HepG2 (cell line): ENCODE results near the gene SYN1. TPM values are rescaled to one million over a fixed set of nuclear protein-coding genes. Genes with fewer than 3 reads are reported as not detected.
A peak's percentile ranks its signal among the peaks of the same experiment; 100 is the strongest.

ENCODE experiments used
- ATAC-seq: fragments of 200-7000 bp; cut with Tn5 transposase; 3 replicates; pipeline ENCODE4 v1.9.1; 2020; ENCODE audit warnings: mild to moderate bottlenecking, moderate library complexity
- BruUV-seq: library from RNA; stranded (reverse); fragments of 400-500 nt; replicated peaks from 2 replicates; lab custom pipeline; 2021; lab: Mats Ljungman, UMichigan
- CTCF ChIA-PET: fragments of 300-600 bp; formaldehyde crosslinking; extraction: SDS; loops from one replicate; lab custom pipeline; 2021; ENCODE audit warnings: low total read pairs, inconsistent platforms, low intra/inter-chr PET ratio; lab: Yijun Ruan, JAX
- POLR2A ChIA-PET: fragments of 350-600 bp; sonication (Branson Sonifier 250); formaldehyde crosslinking; loops from one replicate; lab custom pipeline; 2020; ENCODE audit warnings: antibody characterized with exemption, inconsistent platforms; lab: Yijun Ruan, JAX
- DNase-seq: peaks from one replicate; pipeline ENCODE4 v3.0.0-alpha.2; 2015; ENCODE audit warnings: low spot score
- FAIRE-seq: peaks from 3 replicates; lab custom pipeline; 2011; peaks lifted over from hg19 to GRCh38; lab: Jason Lieb, UNC
- H2AFZ ChIP-seq: one replicate; pipeline ENCODE4 v1.6.1; 2011; ENCODE audit warnings: low read length, inconsistent platforms
- H3K27ac ChIP-seq: fragments of 300-600 bp; 3 replicates; pipeline ENCODE4 v1.8.0; 2011; ENCODE audit warnings: mixed run types, mild to moderate bottlenecking, mixed read lengths, low read length, inconsistent platforms; ENCODE audit not compliant: insufficient read depth; ENCODE audit errors: extremely low read length
- H3K27me3 ChIP-seq, 2 experiments: fragments of 200-600 bp in 1 of 2; 2 replicates in 1 of 2; 3 replicates in 1 of 2; pipeline versions ENCODE4 v1.6.0 to v1.8.0; 2011; ENCODE audit warnings: low read length in 2 of 2, mild to moderate bottlenecking in 2 of 2, moderate library complexity in 2 of 2, inconsistent platforms in 1 of 2; ENCODE audit not compliant: insufficient read depth in 2 of 2, control insufficient read depth in 1 of 2
- H3K36me3 ChIP-seq, 2 experiments: fragments of 200-600 bp in 1 of 2; replicated peaks in 1 of 2; 2 replicates in 1 of 2; 3 replicates in 1 of 2; pipeline versions ENCODE4 v1.5.1 to v1.8.0; 2011; ENCODE audit warnings: low read length in 2 of 2, inconsistent platforms in 1 of 2; ENCODE audit not compliant: insufficient read depth in 2 of 2, control insufficient read depth in 1 of 2
- H3K4me1 ChIP-seq: 2 replicates; pipeline ENCODE4 v1.5.1; 2012; ENCODE audit warnings: low read length, inconsistent platforms; ENCODE audit not compliant: insufficient read depth
- H3K4me2 ChIP-seq: 2 replicates; pipeline ENCODE4 v1.6.0; 2011; ENCODE audit warnings: low read depth, low read length, inconsistent platforms
- H3K4me3 ChIP-seq, 3 experiments: fragments of 200-600 bp in 1 of 3; sonication (generic), shearing (Covaris generic) in 1 of 3; replicated peaks in 1 of 3; 2 replicates each; pipeline ENCODE4 v1.5.1; 2011 to 2016; ENCODE audit warnings: low read length in 3 of 3, inconsistent platforms in 2 of 3, low read depth in 2 of 3, mild to moderate bottlenecking in 2 of 3, control low read depth in 1 of 3, mixed read lengths in 1 of 3; ENCODE audit not compliant: insufficient read depth in 1 of 3
- H3K79me2 ChIP-seq: one replicate; pipeline ENCODE4 v1.6.1; 2011; ENCODE audit warnings: low read length, inconsistent platforms; ENCODE audit not compliant: insufficient read depth
- H3K9ac ChIP-seq: 2 replicates; pipeline ENCODE4 v1.6.0; 2011; ENCODE audit warnings: mild to moderate bottlenecking, low read depth, low read length, inconsistent platforms; ENCODE audit not compliant: insufficient read depth
- H3K9me3 ChIP-seq: 2 replicates; pipeline ENCODE4 v1.5.1; 2012; ENCODE audit warnings: mild to moderate bottlenecking, low read length
- H4K20me1 ChIP-seq: 2 replicates; pipeline ENCODE4 v1.6.0; 2011; ENCODE audit warnings: inconsistent platforms, mild to moderate bottlenecking, low read length, moderate library complexity; ENCODE audit not compliant: insufficient read depth
- HMGXB4 ChIP-seq, 2 experiments: sonication (generic) in 1 of 2; formaldehyde crosslinking in 1 of 2; IDR thresholded peaks; 2 replicates each; pipeline versions ENCODE4 v1.4.0 to v1.6.1; 2018 to 2020; ENCODE audit warnings: missing genetic modification reagents in 2 of 2, borderline replicate concordance in 1 of 2, low read depth in 1 of 2, mild to moderate bottlenecking in 1 of 2, missing biosample characterization in 1 of 2
- SRF ChIP-seq: IDR thresholded peaks from 2 replicates; pipeline ENCODE4 v1.6.1; 2011; ENCODE audit warnings: mild to moderate bottlenecking, low read depth, low read length, moderate library complexity
- STAT5B ChIP-seq: sonication (generic); formaldehyde crosslinking; IDR thresholded peaks from 2 replicates; pipeline ENCODE4 v1.4.0; 2020; ENCODE audit warnings: missing genetic modification reagents
- ZBTB49 ChIP-seq: sonication (generic); formaldehyde crosslinking; IDR thresholded peaks from 2 replicates; pipeline ENCODE4 v1.4.0; 2020; ENCODE audit warnings: missing genetic modification reagents, borderline replicate concordance
- ZNF281 ChIP-seq: sonication (generic); formaldehyde crosslinking; IDR thresholded peaks from 2 replicates; pipeline ENCODE4 v1.4.0; 2020; ENCODE audit warnings: missing genetic modification reagents, borderline replicate concordance
- ZNF383 ChIP-seq: sonication (generic); formaldehyde crosslinking; IDR thresholded peaks from 2 replicates; pipeline ENCODE4 v1.4.0; 2020; ENCODE audit warnings: missing genetic modification reagents, mild to moderate bottlenecking, borderline replicate concordance
- ZNF556 ChIP-seq: sonication (generic); formaldehyde crosslinking; IDR thresholded peaks from 2 replicates; pipeline ENCODE4 v1.4.0; 2020; ENCODE audit warnings: mild to moderate bottlenecking, missing genetic modification reagents, borderline replicate concordance
- ZNF740 ChIP-seq: sonication (generic); formaldehyde crosslinking; IDR thresholded peaks from 2 replicates; pipeline ENCODE4 v1.4.0; 2020; ENCODE audit warnings: missing genetic modification reagents
- ZNF773 ChIP-seq: sonication (generic); formaldehyde crosslinking; IDR thresholded peaks from 2 replicates; pipeline ENCODE4 v1.4.0; 2020; ENCODE audit warnings: missing genetic modification reagents, borderline replicate concordance
- WGBS: methylation state at CpG from one replicate; pipeline ENCODE4 v1.1.6; 2017; ENCODE audit warnings: low lambda C conversion rate; 5-methylcytosine and 5-hydroxymethylcytosine counted together
- in situ Hi-C: cut with HindIII; loops from 2 replicates; pipeline ENCODE4 v1.10.0; 2017; ENCODE audit warnings: low pct_unique_long_range_greater_than_20kb; ENCODE audit not compliant: extremely low pct_ligation_motif_present
- intact Hi-C: fragments of 100-400 bp; cut with micrococcal nuclease; formaldehyde crosslinking; loops from one replicate; pipeline ENCODE4 v1.10.0; 2022; ENCODE audit not compliant: unreplicated experiment
- polyA plus RNA-seq, 8 experiments: library from polyadenylated mRNA; depleted of rRNA in 3 of 8; stranded (reverse) in 7 of 8; unstranded in 1 of 8; fragments of >200 nt; fragmentation: Illumina TruSeq in 4 of 8; extraction: Trizol in 4 of 8; gene quantifications; 2 replicates each; pipeline versions ENCODE4 v1.2.1 to v1.2.3, GENCODE V29; 2011 to 2016; ENCODE audit warnings: low read depth in 4 of 8, missing spikeins in 1 of 8, mixed read lengths in 1 of 8; ENCODE audit not compliant: insufficient read depth in 1 of 8
- total RNA-seq, 5 experiments: library from RNA; depleted of rRNA; stranded (reverse); fragments of >200 nt; fragmentation: Illumina TruSeq; extraction: Trizol; gene quantifications; 2 replicates each; pipeline ENCODE4 v1.2.3, GENCODE V29; 2016; ENCODE audit warnings: low read depth in 1 of 5

SYN1 gene
- total and polyA plus RNA-seq, 2 of the 13 experiments (the other 11 are each of a cell fraction or from before 2014, with no cell fraction given): not detected

GRCh38 chrX:47568656-47569295 is 50.9 kb downstream of the SYN1 start:
- intact Hi-C loops (no loop called here), in situ Hi-C loops (no loop called here)
- Histone ChIP-seq H4K20me1 (no peaks in the 10 kb centered on the region), H3K79me2 (no peaks in the 10 kb centered on the region), H3K27ac (no peak overlapping the region), H3K4me2 (no peak overlapping the region), H3K4me1 (no peaks in the 10 kb centered on the region), H3K36me3 (peaks cover 0 to 29% of the 10 kb centered on the region in 2 experiments; a peak in 3 of 5 replicates), H2AFZ (no peak overlapping the region), H3K4me3 (no peak overlapping the region), H3K9me3 (no peaks in the 10 kb centered on the region), H3K9ac (no peak overlapping the region), H3K27me3 (no peaks in the 10 kb centered on the region)
- ATAC-seq (peak; percentile 69), DNase-seq (peak; percentile 16), FAIRE-seq (no peak)
- ChIA-PET CTCF (no interaction called here), POLR2A (no interaction called here)
- BruUV-seq: no TSS peak
- TF ChIP-seq ZNF383 (no peak), ZNF740 (0 out of 2 replicates have a peak, but pooled peaks have one; percentile 60)
- 100% methylated on average over 2 of the region's 13 CpGs for WGBS

GRCh38 chrX:47566841-47567240 is 52.8 kb downstream of the SYN1 start:
- Histone ChIP-seq H4K20me1 (no peaks in the 10 kb centered on the region), H3K27ac (no peak overlapping the region), H2AFZ (no peak overlapping the region), H3K4me1 (no peaks in the 10 kb centered on the region), H3K79me2 (peaks cover 2% of the 10 kb centered on the region), H3K9ac (no peak overlapping the region), H3K9me3 (no peaks in the 10 kb centered on the region), H3K27me3 (no peaks in the 10 kb centered on the region), H3K4me3 (no peak overlapping the region), H3K36me3 (peaks cover 0 to 38% of the 10 kb centered on the region in 2 experiments; a peak in 3 of 5 replicates), H3K4me2 (no peak overlapping the region)
- ChIA-PET CTCF (no interaction called here), POLR2A (no interaction called here)
- WGBS: 100% methylated on average over 6 of the region's 11 CpGs
- BruUV-seq: no TSS peak
- intact Hi-C loops (no loop called here), in situ Hi-C loops (no loop called here)
- ATAC-seq (no peak), DNase-seq (no peak), FAIRE-seq (no peak)
- TF ChIP-seq ZNF556 (CRISPR knock-in tag) (no peak), SRF (no peak), STAT5B (CRISPR knock-in tag) (no peak), ZBTB49 (CRISPR knock-in tag) (no peak), ZNF281 (CRISPR knock-in tag) (no peak), ZNF773 (CRISPR knock-in tag) (no peak), HMGXB4 (CRISPR knock-in tag; IDR thresholded peaks at IDR 0.05; ENCODE audit: borderline replicate concordance in 1 of 2, low read depth in 1 of 2) (no peak)
